ENCODE data around the gene PTGER1. TPM values are rescaled to one million over a fixed set of nuclear protein-coding genes. Genes with fewer than 3 reads are reported as not detected.

Gene PTGER1
- total and polyA plus RNA-seq, 2 experiments from 2014 or later, result 0.60 to 3.5 TPM

- peak overlapping the region; percentile 92 for H3K4me2 ChIP-seq
- no peak for DNase-seq (ENCODE audit: low spot score)
- peak overlapping the region; percentile 85 for H3K27ac ChIP-seq
- TF ChIP-seq CTCF (IDR thresholded peaks at IDR 0.05; ENCODE audit: poor library complexity) (no peak), EZH2 (IDR thresholded peaks at IDR 0.05; ENCODE audit: borderline replicate concordance) (no peak), EZH2phosphoT487 (IDR thresholded peaks at IDR 0.05; ENCODE audit: low read depth, severe bottlenecking, unreplicated experiment) (no peak)
- H3K36me3 ChIP-seq (replicated peaks; ENCODE audit: insufficient read depth, low read depth), result no peaks in the 10 kb centered on the region
- no peaks in the 10 kb centered on the region for H3K9me3 ChIP-seq (ENCODE audit: low read depth)
- 87% methylated on average over 4 of the region's 4 CpGs for WGBS (ENCODE audit: low lambda C conversion rate, missing lambda C conversion rate)
- H4K20me1 ChIP-seq (ENCODE audit: insufficient read depth, poor library complexity, severe bottlenecking), result peaks cover 21% of the 10 kb centered on the region
- no peak overlapping the region for H3K4me3 ChIP-seq
- no peaks in the 10 kb centered on the region for H3K27me3 ChIP-seq
- no peaks in the 10 kb centered on the region for H3K9me2 ChIP-seq (replicated peaks; ENCODE audit: insufficient read depth)
- H3K79me2 ChIP-seq, result peaks cover 36% of the 10 kb centered on the region
- no peak overlapping the region for H2AFZ ChIP-seq
- H3K4me1 ChIP-seq (ENCODE audit: insufficient read depth), result peaks cover 27% of the 10 kb centered on the region
These were observed 19.3 kb upstream of the PTGER1 start for GRCh38 chr19:14494411-14494810.

DNA sequence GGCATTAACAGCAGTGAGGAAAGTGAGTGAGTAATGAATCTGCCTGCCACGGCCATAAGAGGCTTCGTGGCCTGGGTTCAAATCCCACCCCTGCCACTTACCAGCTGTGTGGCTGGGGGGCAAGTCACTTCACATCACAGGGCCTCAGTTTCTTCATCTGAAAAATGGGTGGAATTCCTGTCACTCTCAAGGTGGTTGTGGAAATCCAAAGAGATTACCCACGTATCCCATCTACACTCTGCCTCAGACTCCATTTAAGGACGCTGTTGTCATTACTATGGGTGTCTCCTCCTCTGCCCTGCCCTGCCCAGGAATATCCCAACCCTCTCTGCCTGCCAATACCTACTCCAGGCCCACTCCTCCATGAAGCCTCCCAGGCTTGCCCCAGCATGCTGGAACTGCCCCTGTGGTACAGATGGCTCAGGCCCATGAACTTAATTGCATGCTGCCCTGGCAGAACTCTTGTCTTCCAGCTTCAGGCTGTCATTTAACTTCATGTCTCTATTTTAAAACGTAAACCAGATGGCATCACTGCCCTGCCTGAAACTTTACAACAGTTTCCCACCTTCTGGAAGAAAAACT, 17.7 kb upstream of the PTGER1 start:
- peaks cover 21% of the 10 kb centered on the region for H4K20me1 ChIP-seq (ENCODE audit: insufficient read depth, poor library complexity, severe bottlenecking)
- H3K9me3 ChIP-seq (ENCODE audit: low read depth), result no peaks in the 10 kb centered on the region
- WGBS (ENCODE audit: low lambda C conversion rate, missing lambda C conversion rate), result 89% methylated on average over 5 of the region's 5 CpGs
- H3K36me3 ChIP-seq (replicated peaks; ENCODE audit: insufficient read depth, low read depth), result no peaks in the 10 kb centered on the region
- no peak overlapping the region for H2AFZ ChIP-seq
- peaks cover 40% of the 10 kb centered on the region for H3K79me2 ChIP-seq
- H3K27me3 ChIP-seq, result no peaks in the 10 kb centered on the region
- H3K4me3 ChIP-seq, result no peak overlapping the region
- H3K9me2 ChIP-seq (replicated peaks; ENCODE audit: insufficient read depth), result no peaks in the 10 kb centered on the region
- H3K27ac ChIP-seq, result no peak overlapping the region
- DNase-seq (ENCODE audit: low spot score), result no peak
- no peak overlapping the region for H3K4me2 ChIP-seq
- peaks cover 25% of the 10 kb centered on the region for H3K4me1 ChIP-seq (ENCODE audit: insufficient read depth)
- TF ChIP-seq EZH2 (IDR thresholded peaks at IDR 0.05; ENCODE audit: borderline replicate concordance) (no peak), CTCF (IDR thresholded peaks at IDR 0.05; ENCODE audit: poor library complexity) (no peak), EZH2phosphoT487 (IDR thresholded peaks at IDR 0.05; ENCODE audit: low read depth, severe bottlenecking, unreplicated experiment) (no peak)

DNA sequence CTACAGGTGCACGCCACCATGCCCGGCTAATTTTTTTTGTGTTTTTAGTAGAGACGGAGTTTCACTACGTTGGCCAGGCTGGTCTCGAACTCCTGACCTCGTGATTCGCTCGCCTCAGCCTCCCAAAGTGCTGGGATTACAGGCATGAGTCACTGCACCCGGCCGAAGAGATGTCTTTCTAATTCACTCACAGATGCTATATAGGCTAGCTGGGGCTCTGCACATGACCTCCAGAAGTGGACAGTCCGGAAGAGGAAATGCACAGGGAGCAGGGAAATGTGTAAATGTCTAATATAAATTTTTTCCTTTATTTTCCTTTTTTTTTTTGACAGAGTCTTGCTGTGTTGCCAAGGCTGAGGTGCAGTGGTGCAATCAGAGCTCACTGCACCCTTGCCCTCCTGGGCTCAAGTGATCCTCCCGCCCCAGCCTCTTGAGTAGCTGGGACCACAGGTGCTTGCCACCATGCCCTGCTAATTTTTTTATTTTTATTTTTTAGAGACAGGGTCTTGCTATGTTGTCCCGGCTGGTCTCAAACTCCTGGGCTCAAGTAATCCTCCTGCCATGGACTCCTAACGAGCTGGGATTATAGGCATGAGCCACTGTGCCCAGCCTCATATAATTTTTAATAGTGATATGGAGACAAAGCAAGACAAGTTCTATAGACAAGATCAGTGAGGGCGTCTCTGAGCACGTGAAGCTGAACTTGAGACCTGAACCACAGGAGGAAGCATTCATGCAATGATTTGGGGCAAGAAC, 12.4 kb upstream of the PTGER1 start:
- H3K9me2 ChIP-seq (replicated peaks; ENCODE audit: insufficient read depth), result no peaks in the 10 kb centered on the region
- TF ChIP-seq EZH2phosphoT487 (IDR thresholded peaks at IDR 0.05; ENCODE audit: low read depth, severe bottlenecking, unreplicated experiment), result no peak
- TF ChIP-seq CTCF (IDR thresholded peaks at IDR 0.05; ENCODE audit: poor library complexity), result no peak
- no peak for TF ChIP-seq EZH2 (IDR thresholded peaks at IDR 0.05; ENCODE audit: borderline replicate concordance)
- H3K9me3 ChIP-seq (ENCODE audit: low read depth), result no peaks in the 10 kb centered on the region
- 93% methylated on average over 16 of the region's 16 CpGs for WGBS (ENCODE audit: low lambda C conversion rate, missing lambda C conversion rate)
- H3K27ac ChIP-seq, result no peak overlapping the region
- H3K4me1 ChIP-seq (ENCODE audit: insufficient read depth), result no peaks in the 10 kb centered on the region
- no peak overlapping the region for H2AFZ ChIP-seq
- no peak overlapping the region for H3K4me3 ChIP-seq
- H3K27me3 ChIP-seq, result no peaks in the 10 kb centered on the region
- H4K20me1 ChIP-seq (ENCODE audit: insufficient read depth, poor library complexity, severe bottlenecking), result peaks cover under 1% of the 10 kb centered on the region
- no peak for DNase-seq (ENCODE audit: low spot score)
- peaks cover 22% of the 10 kb centered on the region for H3K79me2 ChIP-seq
- H3K36me3 ChIP-seq (replicated peaks; ENCODE audit: insufficient read depth, low read depth), result no peaks in the 10 kb centered on the region
- H3K4me2 ChIP-seq, result no peak overlapping the region
